Kidney (tissue), 14 donors: ENCODE measurements around the gene TCF21. TPM values are rescaled to one million over a fixed set of nuclear protein-coding genes. Genes with fewer than 3 reads are reported as not detected.
A peak's percentile ranks its signal among the peaks of the same experiment; 100 is the strongest.

ENCODE experiments used
- DNase-seq, 5 donors: peaks; one replicate each; pipeline ENCODE4 v3.0.0-alpha.2; 2013 to 2020
- FAIRE-seq: peaks from 2 replicates; lab custom pipeline; 2012; peaks lifted over from hg19 to GRCh38; lab: Jason Lieb, UNC
- H3K27ac ChIP-seq, 2 donors: one replicate each; pipeline ENCODE4 v1.7.0; 2013; ENCODE audit warnings: low read depth in 2 of 2, low read length in 2 of 2, inconsistent platforms in 1 of 2
- H3K27me3 ChIP-seq: one replicate; pipeline ENCODE4 v1.7.1; 2013; ENCODE audit warnings: low read length, inconsistent platforms; ENCODE audit not compliant: control insufficient read depth, insufficient read depth
- H3K36me3 ChIP-seq, 3 donors: one replicate each; pipeline versions ENCODE4 v1.7.0 to v1.7.1; 2013; ENCODE audit warnings: low read length in 3 of 3, control low read depth in 1 of 3, inconsistent platforms in 1 of 3; ENCODE audit not compliant: insufficient read depth in 3 of 3, control insufficient read depth in 2 of 3
- H3K4me1 ChIP-seq, 3 donors: one replicate each; pipeline versions ENCODE4 v1.7.0 to v1.7.1; 2013; ENCODE audit warnings: low read length in 3 of 3, inconsistent platforms in 1 of 3, low read depth in 1 of 3; ENCODE audit not compliant: control insufficient read depth in 2 of 3, insufficient read depth in 2 of 3
- H3K4me3 ChIP-seq, 3 donors: one replicate each; pipeline versions ENCODE4 v1.7.0 to v1.8.1; 2013; ENCODE audit warnings: low read length in 3 of 3, control low read depth in 1 of 3, inconsistent platforms in 1 of 3
- H3K9ac ChIP-seq, 3 donors: one replicate each; pipeline versions ENCODE4 v1.7.0 to v1.7.1; 2013; ENCODE audit warnings: low read length in 3 of 3, control low read depth in 1 of 3, inconsistent platforms in 1 of 3
- H3K9me3 ChIP-seq, 3 donors: one replicate each; pipeline versions ENCODE4 v1.7.0 to v1.7.1; 2013; ENCODE audit warnings: low read length in 3 of 3, control low read depth in 1 of 3, inconsistent platforms in 1 of 3; ENCODE audit not compliant: control insufficient read depth in 2 of 3, insufficient read depth in 1 of 3
- intact Hi-C: fragments of 100-400 bp; cut with DNase I; formaldehyde crosslinking; loops from one replicate; pipeline ENCODE4 v1.11.1; 2022
- polyA plus RNA-seq: library from polyadenylated mRNA; stranded (reverse); fragments of 350-450 nt; fragmentation: Illumina TruSeq; extraction: RNeasy Lipid Tissue Mini Kit (QIAGEN cat#74804); gene quantifications from one replicate; pipeline ENCODE4 v1.2.3, GENCODE V29; 2014; ENCODE audit warnings: low read depth, low replicate concordance; ENCODE audit not compliant: insufficient read depth
- total RNA-seq: library from RNA; stranded (reverse); fragmentation: NEBNext Ultra II Directional; extraction: Animal tissue kit (Norgen Biotek cat#: 25700); gene quantifications from one replicate; pipeline ENCODE4 v1.2.1, GENCODE V29; 2021
- TF ChIP-seq, protein P1 (sequence below): IDR thresholded peaks from 3 replicates; pipeline ENCODE4 v1.5.1; 2012; ENCODE audit warnings: mild to moderate bottlenecking, moderate library complexity, borderline replicate concordance; ENCODE audit not compliant: insufficient read depth; ENCODE audit errors: extremely low read depth
- donor health status: control.
- donor health status: control.
- donor health status: control.
- donor health status: control.
- donor health status: control.
- donor health status: DM: yes; HTN: yes; CAD: no.
- donor health status: Normal renal cell carcinoma (clear cell type).

TCF21 gene
- total and polyA plus RNA-seq, 2 donors from 2014 or later: 6.3 to 28.8 TPM

DNA sequence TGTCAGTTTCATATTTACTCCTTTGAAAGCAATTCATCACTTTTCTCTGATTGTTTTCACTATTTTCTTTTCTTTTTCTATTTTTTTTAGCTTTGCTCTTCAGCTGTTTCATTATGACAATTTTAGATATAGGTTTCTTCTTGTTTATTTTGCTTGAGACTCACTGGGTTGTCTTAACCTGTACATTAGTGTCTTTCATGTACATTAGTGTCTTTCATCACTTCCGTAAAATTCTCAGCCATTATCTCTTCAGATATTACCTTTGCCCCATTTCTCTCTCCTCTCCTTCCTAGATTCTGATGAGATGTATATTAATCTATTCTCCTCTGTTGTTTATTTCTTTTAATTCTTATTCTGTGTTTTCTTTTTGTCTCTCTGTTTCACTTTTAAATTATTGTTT is 49.6 kb downstream of the TCF21 start:
- TF ChIP-seq, protein P1, sequence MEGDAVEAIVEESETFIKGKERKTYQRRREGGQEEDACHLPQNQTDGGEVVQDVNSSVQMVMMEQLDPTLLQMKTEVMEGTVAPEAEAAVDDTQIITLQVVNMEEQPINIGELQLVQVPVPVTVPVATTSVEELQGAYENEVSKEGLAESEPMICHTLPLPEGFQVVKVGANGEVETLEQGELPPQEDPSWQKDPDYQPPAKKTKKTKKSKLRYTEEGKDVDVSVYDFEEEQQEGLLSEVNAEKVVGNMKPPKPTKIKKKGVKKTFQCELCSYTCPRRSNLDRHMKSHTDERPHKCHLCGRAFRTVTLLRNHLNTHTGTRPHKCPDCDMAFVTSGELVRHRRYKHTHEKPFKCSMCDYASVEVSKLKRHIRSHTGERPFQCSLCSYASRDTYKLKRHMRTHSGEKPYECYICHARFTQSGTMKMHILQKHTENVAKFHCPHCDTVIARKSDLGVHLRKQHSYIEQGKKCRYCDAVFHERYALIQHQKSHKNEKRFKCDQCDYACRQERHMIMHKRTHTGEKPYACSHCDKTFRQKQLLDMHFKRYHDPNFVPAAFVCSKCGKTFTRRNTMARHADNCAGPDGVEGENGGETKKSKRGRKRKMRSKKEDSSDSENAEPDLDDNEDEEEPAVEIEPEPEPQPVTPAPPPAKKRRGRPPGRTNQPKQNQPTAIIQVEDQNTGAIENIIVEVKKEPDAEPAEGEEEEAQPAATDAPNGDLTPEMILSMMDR: no peak
- FAIRE-seq: no peak
- intact Hi-C loops: no loop called here
- no peak overlapping the region for H3K9ac ChIP-seq
- H3K36me3 ChIP-seq: no peaks in the 10 kb centered on the region
- H3K27me3 ChIP-seq: no peaks in the 10 kb centered on the region
- no peaks in the 10 kb centered on the region for H3K4me1 ChIP-seq
- no peak overlapping the region for H3K4me3 ChIP-seq
- DNase-seq: no peak
- H3K9me3 ChIP-seq: no peaks in the 10 kb centered on the region
- H3K27ac ChIP-seq: no peak overlapping the region

DNA sequence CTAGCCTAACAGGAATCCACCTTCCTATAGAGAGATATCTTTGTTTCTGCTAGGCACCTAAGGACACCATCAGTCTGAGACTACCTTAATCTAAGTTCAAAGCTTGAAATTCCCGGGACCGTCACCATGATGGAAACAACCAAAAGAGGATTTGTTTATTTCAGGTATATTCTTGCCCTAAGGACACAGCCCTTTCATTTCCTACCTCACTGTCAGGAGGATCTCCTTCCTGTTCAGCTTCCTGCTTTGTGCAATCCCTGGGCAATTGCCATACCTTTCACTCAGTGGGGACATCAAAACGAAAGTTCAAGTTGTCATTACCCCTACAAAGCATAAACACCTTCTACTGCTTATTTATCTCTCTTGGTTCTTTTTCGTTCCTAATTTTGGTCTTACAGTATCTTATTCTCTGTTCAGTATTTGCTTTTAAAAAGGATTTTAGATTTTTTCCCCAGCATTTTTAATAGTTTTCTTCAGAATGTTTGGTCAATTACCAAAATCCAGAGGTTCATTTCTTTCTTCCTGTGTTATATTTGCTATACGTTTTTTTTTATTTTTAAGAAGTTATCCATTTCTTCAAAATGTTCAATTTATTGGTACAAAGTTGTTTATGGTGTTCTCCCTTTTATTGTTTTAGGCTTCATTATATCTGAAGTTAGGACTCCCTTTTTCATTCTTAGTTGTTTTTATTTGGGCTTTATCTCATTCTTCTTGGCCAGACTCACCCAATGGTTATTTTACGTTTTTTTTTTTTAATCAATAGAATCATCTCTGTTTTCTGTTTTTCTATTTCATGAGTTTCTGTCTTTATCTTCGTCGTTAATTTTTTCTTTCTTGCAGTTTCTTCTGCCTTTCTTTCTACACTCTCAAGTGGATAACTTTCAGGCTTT is 51.1 kb downstream of the TCF21 start:
- FAIRE-seq (peak; percentile 11), DNase-seq (no peak)
- Histone ChIP-seq H3K9me3 (no peaks in the 10 kb centered on the region), H3K27me3 (no peaks in the 10 kb centered on the region), H3K27ac (no peak overlapping the region), H3K4me3 (no peak overlapping the region), H3K9ac (no peak overlapping the region), H3K4me1 (no peaks in the 10 kb centered on the region), H3K36me3 (no peaks in the 10 kb centered on the region)
- TF ChIP-seq, protein P1: no peak
- intact Hi-C loops: no loop called here

Other genes starting within 250 kb of the TCF21 start
- 17.3 TPM for gene TBPL1, start 64.1 kb downstream of the TCF21 start, total RNA-seq
- gene TBPL1, start 64.1 kb downstream of the TCF21 start, polyA plus RNA-seq: 20.7 TPM
- 0.38 TPM for gene SLC2A12, start 163.5 kb downstream of the TCF21 start, total RNA-seq
- gene SLC2A12, start 163.5 kb downstream of the TCF21 start, polyA plus RNA-seq: 4.6 TPM